ENCODE data around the gene ARHGEF4.

ARHGEF4 gene

GRCh38 chr2:130818809-130819208, 17.9 kb upstream of the ARHGEF4 start:
- TF ChIP-seq, protein P1, sequence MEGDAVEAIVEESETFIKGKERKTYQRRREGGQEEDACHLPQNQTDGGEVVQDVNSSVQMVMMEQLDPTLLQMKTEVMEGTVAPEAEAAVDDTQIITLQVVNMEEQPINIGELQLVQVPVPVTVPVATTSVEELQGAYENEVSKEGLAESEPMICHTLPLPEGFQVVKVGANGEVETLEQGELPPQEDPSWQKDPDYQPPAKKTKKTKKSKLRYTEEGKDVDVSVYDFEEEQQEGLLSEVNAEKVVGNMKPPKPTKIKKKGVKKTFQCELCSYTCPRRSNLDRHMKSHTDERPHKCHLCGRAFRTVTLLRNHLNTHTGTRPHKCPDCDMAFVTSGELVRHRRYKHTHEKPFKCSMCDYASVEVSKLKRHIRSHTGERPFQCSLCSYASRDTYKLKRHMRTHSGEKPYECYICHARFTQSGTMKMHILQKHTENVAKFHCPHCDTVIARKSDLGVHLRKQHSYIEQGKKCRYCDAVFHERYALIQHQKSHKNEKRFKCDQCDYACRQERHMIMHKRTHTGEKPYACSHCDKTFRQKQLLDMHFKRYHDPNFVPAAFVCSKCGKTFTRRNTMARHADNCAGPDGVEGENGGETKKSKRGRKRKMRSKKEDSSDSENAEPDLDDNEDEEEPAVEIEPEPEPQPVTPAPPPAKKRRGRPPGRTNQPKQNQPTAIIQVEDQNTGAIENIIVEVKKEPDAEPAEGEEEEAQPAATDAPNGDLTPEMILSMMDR (conservative IDR thresholded peaks at IDR 0.05; ENCODE audit: low read depth, low read length) = no peak
- no peak for DNase-seq (ENCODE audit: low read depth)
- no peak overlapping the region for H3K4me3 ChIP-seq (ENCODE audit: low read length)

DNA sequence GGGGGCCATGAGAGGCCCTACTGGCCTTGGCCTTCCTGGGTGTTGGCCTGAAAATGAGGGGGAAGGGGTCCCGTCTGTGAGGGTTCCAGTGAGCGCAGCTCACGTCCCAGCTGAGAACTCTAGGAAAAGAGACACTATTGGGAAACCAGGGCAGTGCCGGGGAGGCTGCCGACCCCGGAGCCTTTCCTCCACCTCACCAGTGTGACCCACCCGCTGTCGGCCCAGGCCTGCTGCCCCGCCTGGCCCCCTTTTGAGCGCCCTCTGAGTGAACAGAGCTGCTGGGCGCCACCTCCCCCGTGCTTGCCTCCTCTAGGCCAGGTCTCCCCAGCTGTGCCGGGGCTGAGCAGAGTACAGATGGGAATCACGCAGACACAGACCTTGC, 17.5 kb upstream of the ARHGEF4 start:
- TF ChIP-seq, protein P1 (conservative IDR thresholded peaks at IDR 0.05; ENCODE audit: low read depth, low read length) = no peak
- no peak for DNase-seq (ENCODE audit: low read depth)
- H3K4me3 ChIP-seq (ENCODE audit: low read length) = no peak overlapping the region

DNA sequence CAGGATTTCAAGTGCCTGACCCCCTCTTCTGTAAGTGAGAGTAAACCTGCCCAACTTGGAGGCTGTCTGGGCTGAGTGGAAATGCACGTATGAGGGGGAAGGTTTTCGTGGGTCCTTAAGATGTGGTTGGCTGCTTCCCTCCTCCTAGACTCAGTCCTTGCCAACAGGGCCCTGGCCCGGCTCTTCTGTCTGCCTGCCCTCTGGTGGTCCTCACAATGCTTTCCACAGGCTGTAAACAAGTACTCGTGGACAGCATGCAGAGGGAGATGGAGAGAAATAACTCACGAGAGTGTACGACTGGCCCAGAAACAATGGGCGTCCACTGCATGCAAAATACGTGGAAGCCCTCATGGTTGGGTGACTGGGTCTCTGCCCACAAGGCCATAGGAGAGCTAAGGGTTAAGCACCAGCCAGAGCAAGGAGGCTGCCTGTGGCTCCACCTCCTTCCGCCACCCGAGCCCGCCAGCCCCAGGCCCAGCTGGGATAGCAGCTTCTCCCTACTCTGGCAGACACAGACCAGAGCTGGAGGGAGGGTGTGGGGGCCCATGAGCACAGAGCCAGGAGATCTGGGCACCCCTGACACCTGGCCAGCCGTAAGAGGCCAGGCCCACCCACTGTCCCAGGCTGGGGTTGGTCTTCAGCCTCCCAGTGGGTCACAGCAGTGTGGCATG, 17.0 kb upstream of the ARHGEF4 start:
- no peak overlapping the region for H3K4me3 ChIP-seq (ENCODE audit: low read length)
- DNase-seq (ENCODE audit: low read depth) = no peak
- TF ChIP-seq, protein P1 (conservative IDR thresholded peaks at IDR 0.05; ENCODE audit: low read depth, low read length) = peak; percentile 22

- no peak for DNase-seq (ENCODE audit: low read depth)
- no peak overlapping the region for H3K4me3 ChIP-seq (ENCODE audit: low read length)
- TF ChIP-seq, protein P1 (conservative IDR thresholded peaks at IDR 0.05; ENCODE audit: low read depth, low read length) = no peak
Observed at GRCh38 chr2:130820279-130820861, 16.3 kb upstream of the ARHGEF4 start.

DNA sequence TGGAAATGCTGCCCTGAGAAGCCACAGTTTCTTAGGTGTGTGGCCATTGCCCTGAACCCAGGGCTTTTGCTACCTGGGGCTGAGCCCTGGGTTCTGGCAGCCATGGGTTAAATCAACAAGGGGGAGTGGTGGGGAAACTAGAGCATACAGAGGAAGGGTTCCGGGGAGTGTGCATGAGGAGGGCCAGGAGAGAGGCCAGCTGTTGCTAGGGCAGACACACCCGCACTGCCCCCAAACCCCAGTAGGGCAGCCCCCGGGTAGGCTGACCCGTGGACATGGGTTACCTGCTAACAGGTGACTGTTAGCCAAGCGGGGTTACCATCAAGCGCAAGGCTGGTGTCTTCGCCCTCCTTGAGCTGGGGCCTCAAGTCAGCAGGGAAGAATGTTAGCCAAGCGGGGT, 14.8 kb upstream of the ARHGEF4 start:
- TF ChIP-seq, protein P1 (conservative IDR thresholded peaks at IDR 0.05; ENCODE audit: low read depth, low read length) = no peak
- DNase-seq (ENCODE audit: low read depth) = no peak
- H3K4me3 ChIP-seq (ENCODE audit: low read length) = no peak overlapping the region

DNA sequence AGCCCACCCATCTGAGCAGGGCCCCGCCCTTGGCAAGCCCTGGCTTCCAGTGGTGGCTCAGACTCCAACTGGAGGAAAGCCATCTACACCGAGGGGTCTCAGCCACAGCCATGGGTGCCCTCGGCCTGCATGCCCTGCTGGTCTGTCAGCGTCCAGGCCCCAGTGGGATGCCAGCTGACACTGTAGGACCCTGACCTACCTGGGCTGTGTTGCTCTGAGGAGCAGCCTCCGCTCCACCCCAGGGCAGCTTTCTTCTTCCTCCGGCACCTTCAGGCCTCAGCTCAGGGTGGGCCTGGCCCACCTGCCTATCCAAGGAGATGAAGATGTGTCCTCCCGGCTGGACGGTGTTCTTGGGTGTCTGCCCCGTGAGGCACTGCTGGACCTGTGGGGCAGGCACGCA, 13.9 kb upstream of the ARHGEF4 start:
- TF ChIP-seq, protein P1 (conservative IDR thresholded peaks at IDR 0.05; ENCODE audit: low read depth, low read length) = no peak
- DNase-seq (ENCODE audit: low read depth) = no peak
- H3K4me3 ChIP-seq (ENCODE audit: low read length) = no peak overlapping the region

Measured in retinal pigment epithelial cell (primary cell).